IMR-90 (cell line): ENCODE data around the gene ERBB4. TPM values are rescaled to one million over a fixed set of nuclear protein-coding genes. Genes with fewer than 3 reads are reported as not detected.

Experiments used
- ATAC-seq: fragments of 200-7000 bp; cut with Tn5 transposase; 2 replicates; pipeline ENCODE4 v1.9.1; 2020; ENCODE audit warnings: low read depth, mild to moderate bottlenecking, moderate library complexity
- BruUV-seq: library from RNA; stranded (reverse); fragments of 400-500 nt; replicated peaks from 2 replicates; lab custom pipeline; 2021; lab: Mats Ljungman, UMichigan
- CTCF ChIA-PET: fragments of 300-600 bp; formaldehyde crosslinking; extraction: SDS; loops from one replicate; lab custom pipeline; 2021; ENCODE audit warnings: antibody characterized with exemption; lab: Yijun Ruan, JAX
- POLR2A ChIA-PET: fragments of 300-600 bp; sonication (Branson Sonifier 250); formaldehyde crosslinking; loops from one replicate; lab custom pipeline; 2022; ENCODE audit warnings: antibody characterized with exemption; ENCODE audit not compliant: unreplicated experiment; lab: Charles Lee
- DNase-seq: peaks from one replicate; pipeline ENCODE4 v3.0.0; 2013
- H2AFZ ChIP-seq: replicated peaks from 2 replicates; pipeline ENCODE3; 2013; ENCODE audit warnings: low read length, mild to moderate bottlenecking; ENCODE audit not compliant: poor library complexity
- H2AK5ac ChIP-seq: 2 replicates; pipeline ENCODE4 v1.6.1; 2013; ENCODE audit warnings: low read depth, low read length, inconsistent platforms
- H2AK9ac ChIP-seq: replicated peaks from 2 replicates; pipeline ENCODE3; 2013; ENCODE audit warnings: mild to moderate bottlenecking, low read depth, low read length, moderate library complexity; ENCODE audit not compliant: poor library complexity
- H2BK120ac ChIP-seq: 2 replicates; pipeline ENCODE4 v1.6.1; 2013; ENCODE audit warnings: low read depth, low read length, inconsistent platforms
- H2BK15ac ChIP-seq: 3 replicates; pipeline ENCODE4 v1.6.1; 2013; ENCODE audit warnings: low read depth, low read length, inconsistent platforms
- H2BK20ac ChIP-seq: 2 replicates; pipeline ENCODE4 v1.6.1; 2013; ENCODE audit warnings: low read depth, mild to moderate bottlenecking, inconsistent platforms, low read length, moderate library complexity
- H2BK5ac ChIP-seq: 2 replicates; pipeline ENCODE4 v1.6.1; 2013; ENCODE audit warnings: mild to moderate bottlenecking, low read depth, low read length, inconsistent platforms; ENCODE audit not compliant: poor library complexity, severe bottlenecking
- H3K14ac ChIP-seq: replicated peaks from 2 replicates; pipeline ENCODE4 v1.6.1; 2013; ENCODE audit warnings: low read depth, low read length, inconsistent platforms
- H3K18ac ChIP-seq: 2 replicates; pipeline ENCODE4 v1.6.1; 2013; ENCODE audit warnings: low read depth, low read length, control low read depth
- H3K23ac ChIP-seq: 2 replicates; pipeline ENCODE4 v1.6.1; 2013; ENCODE audit warnings: low read depth, low read length, inconsistent platforms
- H3K27ac ChIP-seq: 2 replicates; pipeline ENCODE4 v1.5.1; 2013; ENCODE audit warnings: mild to moderate bottlenecking, control low read depth, low read length; ENCODE audit not compliant: insufficient read depth
- H3K27me3 ChIP-seq: 2 replicates; pipeline ENCODE4 v1.6.1; 2013; ENCODE audit warnings: low read length; ENCODE audit not compliant: control insufficient read depth, insufficient read depth
- H3K36me3 ChIP-seq: 2 replicates; pipeline ENCODE4 v1.6.1; 2013; ENCODE audit warnings: low read length, mixed read lengths; ENCODE audit not compliant: control insufficient read depth, insufficient read depth
- H3K4ac ChIP-seq: 2 replicates; pipeline ENCODE4 v1.6.1; 2013; ENCODE audit warnings: low read depth, low read length, inconsistent platforms
- H3K4me1 ChIP-seq: 2 replicates; pipeline ENCODE4 v1.6.1; 2013; ENCODE audit warnings: low read length, mixed read lengths; ENCODE audit not compliant: control insufficient read depth, insufficient read depth
- H3K4me2 ChIP-seq: 2 replicates; pipeline ENCODE4 v1.6.1; 2013; ENCODE audit warnings: low read depth, mild to moderate bottlenecking, control low read depth, low read length, moderate library complexity
- H3K4me3 ChIP-seq: 2 replicates; pipeline ENCODE4 v1.5.1; 2013; ENCODE audit warnings: low read depth, mild to moderate bottlenecking, control low read depth, low read length, moderate library complexity; ENCODE audit not compliant: insufficient read depth
- H3K56ac ChIP-seq: 2 replicates; pipeline ENCODE4 v1.6.1; 2013; ENCODE audit warnings: low read length, inconsistent platforms; ENCODE audit not compliant: insufficient read depth; ENCODE audit errors: extremely low read depth
- H3K79me1 ChIP-seq, 2 experiments: 2 replicates each; pipeline ENCODE4 v1.6.1; 2013; ENCODE audit warnings: low read length in 2 of 2, inconsistent platforms in 1 of 2, low read depth in 1 of 2
- H3K9ac ChIP-seq: 2 replicates; pipeline ENCODE4 v1.6.1; 2013; ENCODE audit warnings: low read depth, low read length, control low read depth
- H3K9me1 ChIP-seq: 2 replicates; pipeline ENCODE4 v1.6.1; 2013; ENCODE audit warnings: low read length, inconsistent platforms; ENCODE audit not compliant: insufficient read depth
- H3K9me3 ChIP-seq: 2 replicates; pipeline ENCODE4 v1.6.1; 2013; ENCODE audit warnings: low read length; ENCODE audit not compliant: control insufficient read depth, insufficient read depth
- H4K20me1 ChIP-seq: 2 replicates; pipeline ENCODE4 v1.6.1; 2013; ENCODE audit warnings: low read length, inconsistent platforms; ENCODE audit not compliant: insufficient read depth
- H4K5ac ChIP-seq: 2 replicates; pipeline ENCODE4 v1.6.1; 2013; ENCODE audit warnings: mild to moderate bottlenecking, low read depth, low read length, control low read depth
- H4K8ac ChIP-seq, 2 experiments: 2 replicates each; pipeline ENCODE4 v1.6.1; 2013; ENCODE audit warnings: low read depth in 2 of 2, low read length in 2 of 2, control low read depth in 1 of 2, inconsistent platforms in 1 of 2
- H4K91ac ChIP-seq: 2 replicates; pipeline ENCODE4 v1.6.1; 2013; ENCODE audit warnings: low read depth, low read length, inconsistent platforms; ENCODE audit not compliant: insufficient read depth
- BHLHE40 ChIP-seq: fragments of 150-350 bp; IDR thresholded peaks from 2 replicates; pipeline ENCODE4 v1.6.1; 2016; ENCODE audit warnings: mild to moderate bottlenecking, low read depth, low read length
- CHD1 ChIP-seq: IDR thresholded peaks from 2 replicates; pipeline ENCODE4 v1.6.1; 2012; ENCODE audit warnings: low read depth, low read length, improper control_type of control experiment
- FOS ChIP-seq: fragments of 150-350 bp; IDR thresholded peaks from 2 replicates; pipeline ENCODE4 v1.6.1; 2016; ENCODE audit warnings: low read depth, low read length
- MAFK ChIP-seq: IDR thresholded peaks from 2 replicates; pipeline ENCODE4 v1.6.1; 2012; ENCODE audit warnings: low read depth, low read length, improper control_type of control experiment
- MXI1 ChIP-seq: IDR thresholded peaks from 2 replicates; pipeline ENCODE4 v1.6.1; 2012; ENCODE audit warnings: low read depth, mild to moderate bottlenecking, low read length, moderate library complexity, borderline replicate concordance
- NFE2L2 ChIP-seq: fragments of 150-350 bp; IDR thresholded peaks from 2 replicates; pipeline ENCODE4 v1.6.1; 2016; ENCODE audit warnings: low read depth, mild to moderate bottlenecking, low read length
- RAD21 ChIP-seq: IDR thresholded peaks from 2 replicates; pipeline ENCODE4 v1.6.1; 2012; ENCODE audit warnings: low read length, improper control_type of control experiment
- RFX5 ChIP-seq: IDR thresholded peaks from 2 replicates; pipeline ENCODE4 v1.8.0; 2012; ENCODE audit warnings: low read depth, mild to moderate bottlenecking, low read length, moderate library complexity
- WGBS, 2 experiments: methylation state at CpG; one replicate each; pipeline versions ENCODE4 v1.1.5 to v1.1.7; 2013; ENCODE audit warnings: missing lambda C conversion rate in 2 of 2; ENCODE audit not compliant: insufficient read length in 1 of 2; ENCODE audit errors: extremely low coverage in 2 of 2; 5-methylcytosine and 5-hydroxymethylcytosine counted together
- dilution Hi-C: fragments of 300-500 bp; cut with HindIII; formaldehyde crosslinking; loops from one replicate; pipeline ENCODE4 v1.14.3; 2018; ENCODE audit warnings: low sequenced_read_pairs; ENCODE audit not compliant: unreplicated experiment
- in situ Hi-C: fragments of 300-500 bp; cut with MboI; formaldehyde crosslinking; loops from 3 replicates; pipeline ENCODE4 v1.14.3; 2019; ENCODE audit warnings: low sequenced_read_pairs, inconsistent platforms, mixed read lengths
- intact Hi-C: fragments of 100-400 bp; cut with micrococcal nuclease; formaldehyde crosslinking; loops from 2 replicates; pipeline ENCODE4 v1.10.0; 2022
- polyA plus RNA-seq, 3 experiments: library from polyadenylated mRNA; depleted of rRNA; stranded (reverse); fragments of >200 nt; gene quantifications; 2 replicates each; pipeline ENCODE4 v1.2.3, GENCODE V29; 2012; ENCODE audit warnings: low replicate concordance in 1 of 3
- total RNA-seq: library from RNA; depleted of rRNA; stranded (reverse); fragments of >200 nt; gene quantifications from 2 replicates; pipeline ENCODE4 v1.2.3, GENCODE V29; 2012

ERBB4 gene
- total and polyA plus RNA-seq, 2 of the 4 experiments (the other 2 are of a cell fraction), result not detected

- intact Hi-C loops (no loop called here), in situ Hi-C loops (no loop called here), dilution Hi-C loops (no loop called here)
- H3K27ac ChIP-seq, result no peak overlapping the region
- H3K4me1 ChIP-seq, result no peaks in the 10 kb centered on the region
- ATAC-seq (no peak), DNase-seq (no peak)
- no TSS peak for BruUV-seq
- H3K27me3 ChIP-seq, result no peaks in the 10 kb centered on the region
- no peaks in the 10 kb centered on the region for H3K36me3 ChIP-seq
- no peak overlapping the region for H2BK120ac ChIP-seq
- no peak overlapping the region for H2AK9ac ChIP-seq
- H4K20me1 ChIP-seq, result no peaks in the 10 kb centered on the region
- H3K9me3 ChIP-seq, result no peaks in the 10 kb centered on the region
- H3K9me1 ChIP-seq, result no peaks in the 10 kb centered on the region
- no peak overlapping the region for H3K9ac ChIP-seq
- no peak overlapping the region for H3K18ac ChIP-seq
- WGBS, 2 experiments, result no CpG with 5 or more reads among the region's 2 CpGs
- ChIA-PET POLR2A (no interaction called here), CTCF (no interaction called here)
- no peak overlapping the region for H2AK5ac ChIP-seq
- no peak overlapping the region for H3K4ac ChIP-seq
- H2AFZ ChIP-seq, result no peak overlapping the region
- TF ChIP-seq NFE2L2 (no peak), MXI1 (no peak), CHD1 (no peak), RFX5 (no peak), BHLHE40 (no peak), RAD21 (no peak), MAFK (no peak), FOS (no peak)
- H3K79me1 ChIP-seq, result no peaks in the 10 kb centered on the region
- H3K4me3 ChIP-seq, result no peak overlapping the region
- H4K8ac ChIP-seq, result no peak overlapping the region
- H3K14ac ChIP-seq, result no peak overlapping the region
- H2BK5ac ChIP-seq, result no peak overlapping the region
- H2BK20ac ChIP-seq, result no peak overlapping the region
- no peak overlapping the region for H4K5ac ChIP-seq
- no peak overlapping the region for H3K4me2 ChIP-seq
- H3K56ac ChIP-seq, result no peak overlapping the region
- no peak overlapping the region for H2BK15ac ChIP-seq
- no peak overlapping the region for H4K91ac ChIP-seq
- no peak overlapping the region for H3K23ac ChIP-seq
Measured at GRCh38 chr2:212344131-212344530, 194.5 kb downstream of the ERBB4 start.
